OCI-LY1 (cell line): ENCODE results near the gene HEY2.

Source experiments
- H2AFZ ChIP-seq: fragments of 200-600 bp; sonication (generic), shearing (Covaris generic); 2 replicates; pipeline ENCODE4 v1.6.0; 2014; ENCODE audit warnings: antibody characterized with exemption, mild to moderate bottlenecking, low read length
- H3F3A ChIP-seq: fragments of 200-600 bp; sonication (generic), shearing (Covaris generic); 2 replicates; pipeline ENCODE4 v1.6.0; 2014; ENCODE audit warnings: mild to moderate bottlenecking, antibody characterized with exemption, low read length, moderate library complexity; ENCODE audit not compliant: insufficient read depth
- H3K27ac ChIP-seq: fragments of 200-600 bp; sonication (generic); 2 replicates; pipeline ENCODE4 v1.5.1; 2014; ENCODE audit warnings: low read length, mixed run types, mild to moderate bottlenecking, low read depth; ENCODE audit not compliant: poor library complexity, severe bottlenecking
- H3K27me3 ChIP-seq: fragments of 200-600 bp; sonication (generic); 2 replicates; pipeline ENCODE4 v1.6.0; 2014; ENCODE audit warnings: antibody characterized with exemption, mild to moderate bottlenecking, low read length, moderate library complexity; ENCODE audit not compliant: insufficient read depth
- H3K36me3 ChIP-seq: fragments of 200-600 bp; sonication (generic); 2 replicates; pipeline ENCODE4 v1.6.1; 2014; ENCODE audit warnings: mild to moderate bottlenecking, antibody characterized with exemption, low read length, moderate library complexity, mixed read lengths; ENCODE audit not compliant: insufficient read depth
- H3K4me1 ChIP-seq: fragments of 200-600 bp; sonication (generic); 2 replicates; pipeline ENCODE4 v1.5.1; 2014; ENCODE audit warnings: mild to moderate bottlenecking, low read length, moderate library complexity; ENCODE audit not compliant: insufficient read depth, severe bottlenecking
- H3K4me2 ChIP-seq: fragments of 200-600 bp; sonication (generic), shearing (Covaris generic); 2 replicates; pipeline ENCODE4 v1.6.1; 2014; ENCODE audit warnings: low read length
- H3K4me3 ChIP-seq: fragments of 200-600 bp; sonication (generic); 2 replicates; pipeline ENCODE4 v1.5.1; 2014; ENCODE audit warnings: low read length, low read depth, mild to moderate bottlenecking, mixed read lengths; ENCODE audit not compliant: poor library complexity, severe bottlenecking
- H3K79me2 ChIP-seq: fragments of 200-600 bp; shearing (Covaris generic); 2 replicates; pipeline ENCODE4 v1.6.1; 2016; ENCODE audit warnings: mixed run types, low read length, mixed read lengths; ENCODE audit not compliant: insufficient read depth
- H3K9ac ChIP-seq: fragments of 200-600 bp; sonication (generic), shearing (Covaris generic); 2 replicates; pipeline ENCODE4 v1.6.1; 2014; ENCODE audit warnings: mild to moderate bottlenecking, low read length, mixed read lengths
- H3K9me2 ChIP-seq: fragments of 200-600 bp; sonication (generic), shearing (Covaris generic); 2 replicates; pipeline ENCODE4 v1.6.1; 2014; ENCODE audit warnings: low read depth, mild to moderate bottlenecking, low read length, mixed read lengths
- H3K9me3 ChIP-seq: fragments of 200-600 bp; shearing (Covaris generic); 2 replicates; pipeline ENCODE4 v1.6.1; 2014; ENCODE audit warnings: low read length, mixed read lengths
- H4K20me1 ChIP-seq: fragments of 200-600 bp; sonication (generic), shearing (Covaris generic); 2 replicates; pipeline ENCODE4 v1.6.0; 2016; ENCODE audit warnings: mild to moderate bottlenecking, low read length; ENCODE audit not compliant: insufficient read depth
- CTCF ChIP-seq: fragments of 200-600 bp; sonication (generic), shearing (Covaris generic); IDR thresholded peaks from 2 replicates; pipeline ENCODE4 v1.5.1; 2017; ENCODE audit warnings: mild to moderate bottlenecking, antibody characterized with exemption, low read length, moderate library complexity, mixed read lengths
- EZH2 ChIP-seq: fragments of 200-600 bp; sonication (generic), shearing (Covaris generic); IDR thresholded peaks from 2 replicates; pipeline ENCODE4 v1.8.0; 2017; ENCODE audit warnings: borderline replicate concordance, mixed run types, mild to moderate bottlenecking, antibody characterized with exemption, low read length, moderate library complexity, mixed read lengths

HEY2 gene

GRCh38 chr6:125746019-125746414 is 3.4 kb upstream of the HEY2 start:
- peaks cover 76% of the 10 kb centered on the region for H3K4me1 ChIP-seq
- H3F3A ChIP-seq: peaks cover 4% of the 10 kb centered on the region; the same call in 1 of the 2 replicates
- peak overlapping the region; percentile 98 for H3K27ac ChIP-seq
- no peaks in the 10 kb centered on the region for H3K9me2 ChIP-seq
- no peaks in the 10 kb centered on the region for H4K20me1 ChIP-seq
- no peaks in the 10 kb centered on the region for H3K9me3 ChIP-seq
- peak overlapping the region; percentile 96 for H3K9ac ChIP-seq
- peak overlapping the region; percentile 72 for H3K4me3 ChIP-seq
- H3K4me2 ChIP-seq: peak overlapping the region; percentile 92
- no peaks in the 10 kb centered on the region for H3K36me3 ChIP-seq
- H3K79me2 ChIP-seq: peaks cover 12% of the 10 kb centered on the region
- no peak overlapping the region for H2AFZ ChIP-seq
- TF ChIP-seq EZH2: no peak
- TF ChIP-seq CTCF: no peak
- no peaks in the 10 kb centered on the region for H3K27me3 ChIP-seq

GRCh38 chr6:125746731-125747588 is 2.5 kb upstream of the HEY2 start:
- H3K4me3 ChIP-seq: peak overlapping the region; percentile 72
- no peaks in the 10 kb centered on the region for H3K9me2 ChIP-seq
- no peak overlapping the region for H2AFZ ChIP-seq
- H4K20me1 ChIP-seq: no peaks in the 10 kb centered on the region
- peak overlapping the region; percentile 98 for H3K27ac ChIP-seq
- H3K4me1 ChIP-seq: peaks cover 74% of the 10 kb centered on the region
- H3F3A ChIP-seq: peaks cover 4% of the 10 kb centered on the region; the same call in 1 of the 2 replicates
- no peak for TF ChIP-seq EZH2
- peak; percentile 21; the same call in 1 of the 2 replicates for TF ChIP-seq CTCF
- H3K36me3 ChIP-seq: no peaks in the 10 kb centered on the region
- peak overlapping the region; percentile 96 for H3K9ac ChIP-seq
- peaks cover 18% of the 10 kb centered on the region for H3K79me2 ChIP-seq
- H3K4me2 ChIP-seq: peak overlapping the region; percentile 92
- H3K27me3 ChIP-seq: no peaks in the 10 kb centered on the region
- no peaks in the 10 kb centered on the region for H3K9me3 ChIP-seq

DNA sequence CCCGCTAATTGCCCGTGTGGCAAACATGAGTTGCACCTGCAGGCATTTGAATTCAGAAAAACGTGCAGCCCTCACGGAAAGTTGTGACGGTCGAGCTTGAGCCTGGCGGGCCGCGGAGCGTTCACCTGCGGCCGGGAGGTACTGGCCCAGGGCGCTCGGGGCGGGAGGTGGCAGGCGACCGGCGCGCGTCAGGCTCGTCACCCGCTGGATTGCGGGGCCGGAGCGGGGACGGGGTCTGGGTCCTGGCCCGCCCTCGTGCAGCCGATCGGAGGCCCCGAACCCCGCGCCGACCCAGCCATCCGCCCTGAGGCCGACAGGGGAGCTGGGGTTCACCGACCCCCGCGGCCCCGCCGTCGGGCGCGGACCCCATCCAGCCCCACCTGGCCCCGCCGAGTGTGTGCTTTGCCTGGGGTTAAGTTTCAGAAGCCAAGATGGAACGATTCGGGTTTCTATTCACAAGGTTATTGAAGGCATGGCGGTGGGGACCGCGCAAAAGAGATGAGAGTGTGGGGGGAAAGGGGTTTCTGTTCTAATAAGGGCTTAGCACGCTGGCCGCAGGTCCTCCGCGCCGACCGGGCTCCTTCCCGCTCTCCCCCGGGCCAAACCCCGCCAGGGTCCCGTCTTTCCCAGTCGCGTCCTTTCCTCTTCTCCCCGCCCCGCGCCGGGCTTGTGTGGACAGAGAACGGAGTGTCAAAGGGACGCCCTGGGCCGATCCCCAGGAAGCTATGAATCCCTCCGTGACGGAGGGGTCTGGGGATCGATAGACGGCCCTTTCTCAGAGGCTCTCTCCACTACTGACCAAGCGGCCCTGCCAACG is 1.6 kb upstream of the HEY2 start:
- H3F3A ChIP-seq: peaks cover 4% of the 10 kb centered on the region; the same call in 1 of the 2 replicates
- peaks cover 74% of the 10 kb centered on the region for H3K4me1 ChIP-seq
- H3K9ac ChIP-seq: peak overlapping the region; percentile 96
- TF ChIP-seq CTCF (no peak), EZH2 (no peak)
- no peak overlapping the region for H2AFZ ChIP-seq
- peak overlapping the region; percentile 98 for H3K27ac ChIP-seq
- no peaks in the 10 kb centered on the region for H4K20me1 ChIP-seq
- H3K9me2 ChIP-seq: no peaks in the 10 kb centered on the region
- peaks cover 4% of the 10 kb centered on the region; the same call in 1 of the 2 replicates for H3K36me3 ChIP-seq
- H3K4me3 ChIP-seq: peak overlapping the region; percentile 72
- H3K4me2 ChIP-seq: peak overlapping the region; percentile 92
- no peaks in the 10 kb centered on the region for H3K9me3 ChIP-seq
- H3K27me3 ChIP-seq: no peaks in the 10 kb centered on the region
- peaks cover 18% of the 10 kb centered on the region for H3K79me2 ChIP-seq
